ENCODE data around the gene CFAP20DC. TPM values are rescaled to one million over a fixed set of nuclear protein-coding genes. Genes with fewer than 3 reads are reported as not detected.

CFAP20DC gene
- polyA plus RNA-seq, 4 donors: 0.28 to 0.65 TPM; not detected in 2

DNA sequence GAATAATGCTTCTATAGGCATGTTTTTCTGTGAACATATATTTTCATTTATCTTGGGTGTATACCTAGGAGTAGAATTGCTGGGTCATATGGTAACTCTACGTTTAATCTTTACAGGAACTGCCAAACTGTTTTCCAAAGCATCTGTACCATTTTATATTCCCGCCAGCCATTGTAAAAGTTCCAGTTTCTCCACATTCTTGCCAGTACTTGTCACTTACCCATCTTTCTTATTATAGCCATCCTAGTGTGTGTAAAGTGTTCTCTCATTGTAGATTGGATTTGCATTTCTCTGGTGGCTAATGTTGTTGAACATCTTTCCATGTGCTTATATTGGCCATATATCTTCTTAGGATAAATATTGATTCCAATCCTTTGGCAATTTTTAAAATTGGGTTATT lies 31.2 kb upstream of the CFAP20DC start:
- no peak for FAIRE-seq
- no peaks in the 10 kb centered on the region for H3K36me3 ChIP-seq (ENCODE audit: control insufficient read depth in 3 of 3, insufficient read depth in 2 of 3, low read depth in 1 of 3, low read length in 3 of 3)
- no peaks in the 10 kb centered on the region for H3K4me1 ChIP-seq (ENCODE audit: control insufficient read depth in 3 of 3, insufficient read depth in 2 of 3, low read depth in 1 of 3, low read length in 2 of 3)
- 53 to 89% (median 86%) methylated on average over 2 of the region's 2 CpGs for WGBS, 3 donors
- no peaks in the 10 kb centered on the region for H3K9me3 ChIP-seq (ENCODE audit: control insufficient read depth in 2 of 2, insufficient read depth in 1 of 2, low read depth in 1 of 2, low read length in 1 of 2)
- H3K27ac ChIP-seq (ENCODE audit: low read depth in 1 of 3, low read length in 2 of 3): no peak overlapping the region
- no peaks in the 10 kb centered on the region for H3K27me3 ChIP-seq (ENCODE audit: control insufficient read depth in 3 of 3, insufficient read depth in 3 of 3, low read length in 3 of 3)
- DNase-seq: no peak
- no peak overlapping the region for H3K4me3 ChIP-seq (ENCODE audit: low read depth in 1 of 3, low read length in 3 of 3)

DNA sequence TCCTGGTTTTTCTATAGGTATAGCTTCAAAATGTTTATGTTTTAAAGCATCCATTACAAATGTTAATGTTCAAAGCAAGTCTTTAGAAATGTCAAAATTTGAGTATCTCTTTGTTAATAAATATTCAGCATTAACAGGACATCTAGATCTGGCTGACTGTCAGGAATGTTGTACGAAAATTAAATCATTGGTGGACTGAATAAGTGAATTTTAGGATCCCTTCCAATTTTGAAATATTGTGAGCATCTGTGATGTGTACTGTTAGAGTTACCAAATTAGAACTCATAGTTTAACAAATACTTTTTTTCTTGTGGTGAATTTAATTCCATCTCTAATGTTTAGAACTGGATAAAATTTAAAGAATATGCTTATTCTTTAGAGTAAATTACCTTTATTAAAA lies 30.1 kb upstream of the CFAP20DC start:
- no peaks in the 10 kb centered on the region for H3K4me1 ChIP-seq (ENCODE audit: control insufficient read depth in 3 of 3, insufficient read depth in 2 of 3, low read depth in 1 of 3, low read length in 2 of 3)
- FAIRE-seq: no peak

DNA sequence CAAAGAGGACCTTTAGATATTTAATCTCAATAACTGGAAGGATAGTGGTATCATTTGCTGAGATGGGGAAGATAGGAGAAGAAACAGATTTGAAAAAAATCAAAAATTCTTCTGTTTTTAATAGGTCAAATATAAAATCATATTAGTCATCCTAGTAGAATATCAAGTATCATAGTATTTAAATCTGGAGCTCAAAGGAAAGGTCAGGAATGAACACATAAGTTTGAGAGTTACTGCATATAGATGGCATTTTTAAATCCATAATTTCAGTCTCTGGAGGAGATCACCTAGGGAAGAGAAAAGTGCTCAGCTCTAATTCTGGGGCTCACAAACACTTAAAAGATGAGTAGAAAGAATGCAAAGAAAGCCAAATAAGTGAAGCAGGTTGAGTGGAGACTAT lies 24.9 kb upstream of the CFAP20DC start:
- H3K4me3 ChIP-seq (ENCODE audit: low read depth in 1 of 3, low read length in 3 of 3): no peak overlapping the region
- H3K4me1 ChIP-seq (ENCODE audit: control insufficient read depth in 3 of 3, insufficient read depth in 2 of 3, low read depth in 1 of 3, low read length in 2 of 3): no peaks in the 10 kb centered on the region
- DNase-seq (no peak), FAIRE-seq (no peak)
- H3K27me3 ChIP-seq (ENCODE audit: control insufficient read depth in 3 of 3, insufficient read depth in 3 of 3, low read length in 3 of 3): no peaks in the 10 kb centered on the region
- no peaks in the 10 kb centered on the region for H3K36me3 ChIP-seq (ENCODE audit: control insufficient read depth in 3 of 3, insufficient read depth in 2 of 3, low read depth in 1 of 3, low read length in 3 of 3)
- H3K9me3 ChIP-seq (ENCODE audit: control insufficient read depth in 2 of 2, insufficient read depth in 1 of 2, low read depth in 1 of 2, low read length in 1 of 2): no peaks in the 10 kb centered on the region
- H3K27ac ChIP-seq (ENCODE audit: low read depth in 1 of 3, low read length in 2 of 3): no peak overlapping the region

More for the DNA sequence above, 30.1 kb upstream of the CFAP20DC start:
- no peaks in the 10 kb centered on the region for H3K9me3 ChIP-seq (ENCODE audit: control insufficient read depth in 2 of 2, insufficient read depth in 1 of 2, low read depth in 1 of 2, low read length in 1 of 2)
- DNase-seq: no peak
- no peaks in the 10 kb centered on the region for H3K27me3 ChIP-seq (ENCODE audit: control insufficient read depth in 3 of 3, insufficient read depth in 3 of 3, low read length in 3 of 3)
- WGBS, 3 donors: 41 to 56% (median 43%) methylated on average over 1 of the region's 1 CpG
- no peaks in the 10 kb centered on the region for H3K36me3 ChIP-seq (ENCODE audit: control insufficient read depth in 3 of 3, insufficient read depth in 2 of 3, low read depth in 1 of 3, low read length in 3 of 3)
- H3K27ac ChIP-seq (ENCODE audit: low read depth in 1 of 3, low read length in 2 of 3): no peak overlapping the region
- no peak overlapping the region for H3K4me3 ChIP-seq (ENCODE audit: low read depth in 1 of 3, low read length in 3 of 3)

DNA sequence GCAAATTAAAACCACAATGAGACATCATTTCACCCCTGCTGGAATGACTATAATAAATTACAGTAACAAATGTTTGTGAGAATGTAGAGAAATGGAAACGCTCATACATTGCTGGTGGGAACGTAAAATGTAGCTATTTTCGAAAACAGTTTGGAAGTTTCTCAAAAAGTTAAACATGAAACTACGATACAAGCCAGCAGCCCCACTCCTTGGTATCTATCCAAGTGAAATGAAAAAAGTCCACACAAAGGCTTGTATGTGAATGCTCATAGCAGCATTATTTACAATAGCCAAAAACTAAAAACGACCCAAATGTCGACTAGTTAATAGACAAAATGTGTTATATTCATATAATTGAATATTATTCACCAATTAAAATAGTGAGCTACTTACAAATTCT lies 22.9 kb upstream of the CFAP20DC start:
- no peak overlapping the region for H3K27ac ChIP-seq (ENCODE audit: low read depth in 1 of 3, low read length in 2 of 3)
- FAIRE-seq (no peak), DNase-seq (no peak)
- H3K4me3 ChIP-seq (ENCODE audit: low read depth in 1 of 3, low read length in 3 of 3): no peak overlapping the region
- 59 to 92% (median 83%) methylated on average over 6 of the region's 6 CpGs for WGBS, 3 donors
- no peaks in the 10 kb centered on the region for H3K27me3 ChIP-seq (ENCODE audit: control insufficient read depth in 3 of 3, insufficient read depth in 3 of 3, low read length in 3 of 3)
- no peaks in the 10 kb centered on the region for H3K36me3 ChIP-seq (ENCODE audit: control insufficient read depth in 3 of 3, insufficient read depth in 2 of 3, low read depth in 1 of 3, low read length in 3 of 3)
- H3K9me3 ChIP-seq (ENCODE audit: control insufficient read depth in 2 of 2, insufficient read depth in 1 of 2, low read depth in 1 of 2, low read length in 1 of 2): no peaks in the 10 kb centered on the region
- no peaks in the 10 kb centered on the region for H3K4me1 ChIP-seq (ENCODE audit: control insufficient read depth in 3 of 3, insufficient read depth in 2 of 3, low read depth in 1 of 3, low read length in 2 of 3)

DNA sequence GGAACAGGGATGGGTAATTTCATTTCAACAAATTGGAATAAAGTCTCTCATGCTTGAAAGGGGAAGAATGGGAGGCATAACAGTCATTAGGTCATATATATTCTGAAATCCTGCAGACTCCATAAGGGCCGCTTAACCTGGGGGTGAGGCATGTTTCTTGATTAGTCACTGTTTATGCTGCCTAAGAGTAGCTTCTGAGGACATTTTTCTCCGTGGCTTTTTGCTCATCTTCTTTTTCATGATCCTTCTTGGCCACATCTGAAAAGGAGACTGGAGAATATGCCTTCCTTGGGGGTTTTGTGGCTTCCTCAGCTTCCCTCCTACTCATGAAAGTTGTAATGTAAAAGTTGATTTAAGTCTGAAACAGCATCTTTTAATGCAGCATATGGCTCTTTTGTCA lies 20.0 kb upstream of the CFAP20DC start:
- Histone ChIP-seq H3K36me3 (ENCODE audit: control insufficient read depth in 3 of 3, insufficient read depth in 2 of 3, low read depth in 1 of 3, low read length in 3 of 3) (no peaks in the 10 kb centered on the region), H3K4me1 (ENCODE audit: control insufficient read depth in 3 of 3, insufficient read depth in 2 of 3, low read depth in 1 of 3, low read length in 2 of 3) (no peaks in the 10 kb centered on the region), H3K4me3 (ENCODE audit: low read depth in 1 of 3, low read length in 3 of 3) (no peak overlapping the region), H3K9me3 (ENCODE audit: control insufficient read depth in 2 of 2, insufficient read depth in 1 of 2, low read depth in 1 of 2, low read length in 1 of 2) (no peaks in the 10 kb centered on the region), H3K27ac (ENCODE audit: low read depth in 1 of 3, low read length in 2 of 3) (no peak overlapping the region), H3K27me3 (ENCODE audit: control insufficient read depth in 3 of 3, insufficient read depth in 3 of 3, low read length in 3 of 3) (peaks cover 0 to 3% (median 0%) of the 10 kb centered on the region in 3 donors)
- FAIRE-seq: no peak
- no peak for DNase-seq
- 51 to 64% (median 60%) methylated on average over 2 of the region's 2 CpGs for WGBS, 3 donors

DNA sequence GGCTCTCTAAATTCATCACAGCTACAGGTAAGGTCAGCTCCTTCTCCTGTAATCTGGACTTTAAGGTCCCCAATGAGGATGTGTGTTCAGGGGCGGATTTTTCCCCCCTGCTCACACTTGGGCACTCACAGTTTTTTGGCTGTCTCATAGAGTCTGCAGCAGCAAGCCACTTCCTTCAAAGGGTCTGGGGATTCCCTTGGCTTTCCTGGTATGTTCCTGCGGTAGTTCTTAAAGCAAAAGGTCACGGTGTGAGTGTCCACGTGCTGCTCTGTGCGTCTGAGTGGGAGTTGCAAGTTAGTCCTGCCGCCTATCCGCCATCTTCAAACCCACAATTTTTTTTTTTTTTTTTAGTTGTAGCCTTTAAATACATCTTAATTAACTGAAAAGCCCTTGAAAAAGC lies 15.4 kb upstream of the CFAP20DC start:
- Histone ChIP-seq H3K4me3 (ENCODE audit: low read depth in 1 of 3, low read length in 3 of 3) (no peak overlapping the region), H3K36me3 (ENCODE audit: control insufficient read depth in 3 of 3, insufficient read depth in 2 of 3, low read depth in 1 of 3, low read length in 3 of 3) (no peaks in the 10 kb centered on the region), H3K9me3 (ENCODE audit: control insufficient read depth in 2 of 2, insufficient read depth in 1 of 2, low read depth in 1 of 2, low read length in 1 of 2) (peaks cover 0 to 5% of the 10 kb centered on the region in 2 donors), H3K27me3 (ENCODE audit: control insufficient read depth in 3 of 3, insufficient read depth in 3 of 3, low read length in 3 of 3) (peaks cover 0 to 3% (median 0%) of the 10 kb centered on the region in 3 donors), H3K4me1 (ENCODE audit: control insufficient read depth in 3 of 3, insufficient read depth in 2 of 3, low read depth in 1 of 3, low read length in 2 of 3) (no peaks in the 10 kb centered on the region), H3K27ac (ENCODE audit: low read depth in 1 of 3, low read length in 2 of 3) (no peak overlapping the region)
- 79 to 86% (median 79%) methylated on average over 7 of the region's 7 CpGs for WGBS, 3 donors
- DNase-seq: no peak
- FAIRE-seq: no peak

DNA sequence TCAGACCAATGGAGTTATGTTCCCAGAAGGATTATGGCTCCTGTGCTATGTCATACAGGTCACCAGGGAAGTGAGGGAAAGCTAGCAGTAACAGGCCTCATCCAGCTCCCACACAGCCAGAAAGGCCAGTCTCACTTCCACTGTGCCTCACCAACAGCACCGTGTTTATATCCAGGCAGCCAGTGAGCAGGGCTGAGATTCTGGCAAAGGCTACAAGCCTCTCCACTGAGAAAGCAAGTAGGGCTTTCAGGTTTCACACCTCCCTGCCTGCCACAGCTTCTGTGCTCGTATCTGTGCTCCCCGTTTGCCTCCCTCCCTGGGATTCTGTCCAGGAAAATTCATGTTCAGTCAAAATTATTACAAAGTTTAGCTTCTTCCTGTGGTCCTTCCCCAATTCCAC lies 14.9 kb upstream of the CFAP20DC start:
- WGBS, 3 donors: 76 to 79% (median 76%) methylated on average over 3 of the region's 3 CpGs
- FAIRE-seq: no peak
- no peaks in the 10 kb centered on the region for H3K36me3 ChIP-seq (ENCODE audit: control insufficient read depth in 3 of 3, insufficient read depth in 2 of 3, low read depth in 1 of 3, low read length in 3 of 3)

DNA sequence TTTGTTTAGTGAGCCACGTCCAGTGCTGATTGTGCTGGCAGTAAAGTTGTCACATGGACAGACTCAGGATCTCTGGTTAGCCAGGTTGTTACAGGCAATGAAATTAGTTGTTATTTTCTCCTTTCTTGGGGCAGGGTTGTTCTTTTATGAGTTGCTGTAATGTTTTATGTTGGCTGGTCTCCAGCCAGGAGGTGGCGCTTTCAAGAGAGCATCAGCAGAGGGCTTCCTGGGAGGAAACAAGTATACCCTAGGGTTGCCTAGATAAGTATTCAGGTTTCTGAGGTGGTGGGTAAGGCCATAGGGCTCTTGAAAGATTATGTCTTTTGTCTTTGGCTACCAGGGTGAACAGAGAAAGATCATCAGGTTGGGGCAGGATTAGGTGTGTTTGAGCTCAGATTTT lies 14.5 kb upstream of the CFAP20DC start:
- H3K9me3 ChIP-seq (ENCODE audit: control insufficient read depth in 2 of 2, insufficient read depth in 1 of 2, low read depth in 1 of 2, low read length in 1 of 2): peaks cover 0 to 5% of the 10 kb centered on the region in 2 donors
- no peaks in the 10 kb centered on the region for H3K4me1 ChIP-seq (ENCODE audit: control insufficient read depth in 3 of 3, insufficient read depth in 2 of 3, low read depth in 1 of 3, low read length in 2 of 3)
- H3K27me3 ChIP-seq (ENCODE audit: control insufficient read depth in 3 of 3, insufficient read depth in 3 of 3, low read length in 3 of 3): peaks cover 0 to 3% (median 0%) of the 10 kb centered on the region in 3 donors
- 51 to 86% (median 81%) methylated on average over 2 of the region's 2 CpGs for WGBS, 3 donors
- no peaks in the 10 kb centered on the region for H3K36me3 ChIP-seq (ENCODE audit: control insufficient read depth in 3 of 3, insufficient read depth in 2 of 3, low read depth in 1 of 3, low read length in 3 of 3)
- FAIRE-seq (no peak), DNase-seq (no peak)
- H3K4me3 ChIP-seq (ENCODE audit: low read depth in 1 of 3, low read length in 3 of 3): no peak overlapping the region
- H3K27ac ChIP-seq (ENCODE audit: low read depth in 1 of 3, low read length in 2 of 3): no peak overlapping the region

More for the DNA sequence above, 14.9 kb upstream of the CFAP20DC start:
- no peak for DNase-seq
- Histone ChIP-seq H3K27ac (ENCODE audit: low read depth in 1 of 3, low read length in 2 of 3) (no peak overlapping the region), H3K4me1 (ENCODE audit: control insufficient read depth in 3 of 3, insufficient read depth in 2 of 3, low read depth in 1 of 3, low read length in 2 of 3) (no peaks in the 10 kb centered on the region), H3K9me3 (ENCODE audit: control insufficient read depth in 2 of 2, insufficient read depth in 1 of 2, low read depth in 1 of 2, low read length in 1 of 2) (peaks cover 0 to 5% of the 10 kb centered on the region in 2 donors), H3K27me3 (ENCODE audit: control insufficient read depth in 3 of 3, insufficient read depth in 3 of 3, low read length in 3 of 3) (peaks cover 0 to 3% (median 0%) of the 10 kb centered on the region in 3 donors), H3K4me3 (ENCODE audit: low read depth in 1 of 3, low read length in 3 of 3) (no peak overlapping the region)

DNA sequence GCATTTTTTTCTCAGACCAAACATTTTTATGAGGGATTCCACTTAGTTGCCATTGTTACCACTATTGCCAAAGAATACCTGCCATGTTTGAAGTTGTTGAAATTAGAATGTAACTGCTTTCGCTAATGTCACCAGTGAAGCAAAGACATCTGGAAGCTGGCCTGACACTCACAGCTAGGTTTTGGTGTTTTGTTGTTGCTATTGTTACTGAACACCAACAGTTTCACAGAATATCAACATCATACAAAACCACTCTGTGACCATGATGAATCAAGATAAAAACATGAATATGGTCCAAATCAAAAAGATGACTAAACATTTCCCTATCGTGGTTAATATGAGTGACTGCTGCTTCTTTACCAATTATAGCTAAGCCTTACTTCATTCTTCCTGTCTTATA lies 6.9 kb upstream of the CFAP20DC start:
- Histone ChIP-seq H3K36me3 (ENCODE audit: control insufficient read depth in 3 of 3, insufficient read depth in 2 of 3, low read depth in 1 of 3, low read length in 3 of 3) (no peaks in the 10 kb centered on the region), H3K4me3 (ENCODE audit: low read depth in 1 of 3, low read length in 3 of 3) (no peak overlapping the region), H3K27me3 (ENCODE audit: control insufficient read depth in 3 of 3, insufficient read depth in 3 of 3, low read length in 3 of 3) (no peaks in the 10 kb centered on the region), H3K4me1 (ENCODE audit: control insufficient read depth in 3 of 3, insufficient read depth in 2 of 3, low read depth in 1 of 3, low read length in 2 of 3) (no peaks in the 10 kb centered on the region), H3K27ac (ENCODE audit: low read depth in 1 of 3, low read length in 2 of 3) (no peak overlapping the region), H3K9me3 (ENCODE audit: control insufficient read depth in 2 of 2, insufficient read depth in 1 of 2, low read depth in 1 of 2, low read length in 1 of 2) (no peaks in the 10 kb centered on the region)
- DNase-seq (no peak), FAIRE-seq (no peak)
- 77 to 86% (median 84%) methylated on average over 2 of the region's 2 CpGs for WGBS, 3 donors
